Osteoblast (primary cell): ENCODE results near the gene NR1D1. TPM values are rescaled to one million over a fixed set of nuclear protein-coding genes. Genes with fewer than 3 reads are reported as not detected.
A peak's percentile ranks its signal among the peaks of the same experiment; 100 is the strongest.

Experiments
- DNase-seq: peaks from one replicate; pipeline ENCODE4 v3.0.0; 2011; ENCODE audit warnings: low spot score, mixed read lengths; ENCODE audit not compliant: insufficient read length; ENCODE audit errors: missing footprints
- H2AFZ ChIP-seq: 2 replicates; pipeline ENCODE4 v1.6.0; 2011; ENCODE audit warnings: mild to moderate bottlenecking, low read length
- H3K27ac ChIP-seq: 2 replicates; pipeline ENCODE4 v1.5.1; 2011; ENCODE audit warnings: mild to moderate bottlenecking, low read depth, low read length, moderate library complexity
- H3K27me3 ChIP-seq: 2 replicates; pipeline ENCODE4 v1.6.0; 2012; ENCODE audit warnings: mild to moderate bottlenecking, control low read depth, inconsistent platforms, low read length, moderate library complexity; ENCODE audit not compliant: insufficient read depth
- H3K36me3 ChIP-seq: 2 replicates; pipeline ENCODE4 v1.5.1; 2011; ENCODE audit warnings: mild to moderate bottlenecking, low read length, control low read depth, moderate library complexity; ENCODE audit not compliant: insufficient read depth
- H3K4me1 ChIP-seq: 2 replicates; pipeline ENCODE4 v1.5.1; 2011; ENCODE audit warnings: mild to moderate bottlenecking, low read length, control low read depth, moderate library complexity; ENCODE audit not compliant: insufficient read depth
- H3K4me2 ChIP-seq: 2 replicates; pipeline ENCODE4 v1.6.0; 2011; ENCODE audit warnings: mild to moderate bottlenecking, low read length; ENCODE audit not compliant: insufficient read depth
- H3K4me3 ChIP-seq: fragments of 200-600 bp; sonication (generic); 3 replicates; pipeline ENCODE4 v1.5.1; 2012; ENCODE audit warnings: mild to moderate bottlenecking, low read length, inconsistent platforms; ENCODE audit not compliant: insufficient read depth
- H3K79me2 ChIP-seq: 2 replicates; pipeline ENCODE4 v1.6.0; 2012; ENCODE audit warnings: mild to moderate bottlenecking, low read length, control low read depth, inconsistent platforms; ENCODE audit not compliant: insufficient read depth
- H3K9me3 ChIP-seq: 2 replicates; pipeline ENCODE4 v1.5.1; 2011; ENCODE audit warnings: low read depth, low read length, control low read depth
- H4K20me1 ChIP-seq: 2 replicates; pipeline ENCODE4 v1.6.0; 2012; ENCODE audit warnings: mild to moderate bottlenecking, low read length, control low read depth; ENCODE audit not compliant: insufficient read depth
- total RNA-seq: library from RNA; depleted of rRNA; stranded (reverse); fragments of >200 nt; gene quantifications from 2 replicates; pipeline ENCODE4 v1.2.3, GENCODE V29; 2012
- TF ChIP-seq, protein P1 (sequence below): IDR thresholded peaks from 2 replicates; pipeline ENCODE4 v1.5.1; 2011; ENCODE audit warnings: mild to moderate bottlenecking, low read depth, low read length, moderate library complexity; ENCODE audit errors: extremely low read depth

Gene NR1D1
- total RNA-seq, 1 donor, result 5.1 TPM

DNA sequence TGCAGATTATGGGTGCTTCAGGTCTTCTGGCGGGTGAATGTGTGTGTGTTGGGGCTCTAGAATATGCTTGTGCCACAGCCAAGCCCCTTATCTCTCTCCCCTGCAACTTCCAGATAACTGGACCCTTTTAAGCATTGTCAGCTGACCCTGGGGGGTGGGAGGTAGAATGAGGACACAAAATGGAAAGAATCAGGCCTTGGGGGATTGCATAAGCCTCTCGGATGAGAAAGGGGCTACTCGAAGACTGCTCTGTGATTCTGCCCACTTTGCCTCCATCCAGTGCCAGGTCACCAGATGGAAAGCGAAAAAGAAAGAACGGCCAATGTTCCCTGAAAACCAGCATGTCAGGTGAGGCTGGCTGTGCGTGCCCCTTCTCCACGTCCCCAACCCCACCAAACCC, 23.8 kb downstream of the NR1D1 start:
- Histone ChIP-seq H2AFZ (no peak overlapping the region), H3K27ac (no peak overlapping the region), H3K9me3 (no peaks in the 10 kb centered on the region), H3K27me3 (no peaks in the 10 kb centered on the region), H3K36me3 (no peaks in the 10 kb centered on the region), H3K4me1 (peaks cover 39% of the 10 kb centered on the region), H3K79me2 (peaks cover 10% of the 10 kb centered on the region), H3K4me3 (no peak overlapping the region), H4K20me1 (peaks cover 28% of the 10 kb centered on the region), H3K4me2 (no peak overlapping the region)
- DNase-seq, result no peak
- TF ChIP-seq, protein P1, sequence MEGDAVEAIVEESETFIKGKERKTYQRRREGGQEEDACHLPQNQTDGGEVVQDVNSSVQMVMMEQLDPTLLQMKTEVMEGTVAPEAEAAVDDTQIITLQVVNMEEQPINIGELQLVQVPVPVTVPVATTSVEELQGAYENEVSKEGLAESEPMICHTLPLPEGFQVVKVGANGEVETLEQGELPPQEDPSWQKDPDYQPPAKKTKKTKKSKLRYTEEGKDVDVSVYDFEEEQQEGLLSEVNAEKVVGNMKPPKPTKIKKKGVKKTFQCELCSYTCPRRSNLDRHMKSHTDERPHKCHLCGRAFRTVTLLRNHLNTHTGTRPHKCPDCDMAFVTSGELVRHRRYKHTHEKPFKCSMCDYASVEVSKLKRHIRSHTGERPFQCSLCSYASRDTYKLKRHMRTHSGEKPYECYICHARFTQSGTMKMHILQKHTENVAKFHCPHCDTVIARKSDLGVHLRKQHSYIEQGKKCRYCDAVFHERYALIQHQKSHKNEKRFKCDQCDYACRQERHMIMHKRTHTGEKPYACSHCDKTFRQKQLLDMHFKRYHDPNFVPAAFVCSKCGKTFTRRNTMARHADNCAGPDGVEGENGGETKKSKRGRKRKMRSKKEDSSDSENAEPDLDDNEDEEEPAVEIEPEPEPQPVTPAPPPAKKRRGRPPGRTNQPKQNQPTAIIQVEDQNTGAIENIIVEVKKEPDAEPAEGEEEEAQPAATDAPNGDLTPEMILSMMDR, result no peak

DNA sequence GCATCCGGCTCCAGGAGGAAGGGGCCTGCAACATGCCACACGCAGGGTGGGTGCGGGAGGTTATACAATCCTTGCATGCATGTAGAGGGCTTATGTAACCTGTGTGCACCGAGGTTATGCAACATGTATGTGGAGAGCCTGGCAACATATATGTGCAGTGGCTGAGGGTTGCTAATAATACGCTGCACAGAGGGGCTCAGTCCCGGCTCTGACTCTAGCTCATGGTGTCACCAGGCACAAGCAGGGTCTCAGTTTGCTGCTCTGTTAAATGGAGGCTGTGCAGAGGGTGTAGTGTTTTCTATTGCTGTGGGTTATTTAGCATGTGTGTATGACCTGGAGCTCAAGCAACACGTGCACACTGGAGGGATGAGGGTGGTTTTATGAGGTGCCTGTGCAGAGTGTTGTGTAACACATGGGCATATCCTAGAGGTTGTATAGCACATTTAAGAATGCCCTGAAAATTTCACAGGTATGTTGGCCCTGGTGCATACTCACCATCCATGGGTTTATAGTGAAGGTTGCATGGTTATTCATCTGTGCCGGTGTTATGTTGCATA, 24.4 kb downstream of the NR1D1 start:
- H3K79me2 ChIP-seq, result peaks cover 13% of the 10 kb centered on the region
- H3K36me3 ChIP-seq, result no peaks in the 10 kb centered on the region
- no peak overlapping the region for H3K4me3 ChIP-seq
- H2AFZ ChIP-seq, result no peak overlapping the region
- no peak overlapping the region for H3K27ac ChIP-seq
- no peak for DNase-seq
- peak overlapping the region; percentile 65 for H3K4me2 ChIP-seq
- TF ChIP-seq, protein P1, result no peak
- peaks cover 34% of the 10 kb centered on the region for H4K20me1 ChIP-seq
- H3K27me3 ChIP-seq, result no peaks in the 10 kb centered on the region
- H3K9me3 ChIP-seq, result no peaks in the 10 kb centered on the region
- H3K4me1 ChIP-seq, result peaks cover 45% of the 10 kb centered on the region

DNA sequence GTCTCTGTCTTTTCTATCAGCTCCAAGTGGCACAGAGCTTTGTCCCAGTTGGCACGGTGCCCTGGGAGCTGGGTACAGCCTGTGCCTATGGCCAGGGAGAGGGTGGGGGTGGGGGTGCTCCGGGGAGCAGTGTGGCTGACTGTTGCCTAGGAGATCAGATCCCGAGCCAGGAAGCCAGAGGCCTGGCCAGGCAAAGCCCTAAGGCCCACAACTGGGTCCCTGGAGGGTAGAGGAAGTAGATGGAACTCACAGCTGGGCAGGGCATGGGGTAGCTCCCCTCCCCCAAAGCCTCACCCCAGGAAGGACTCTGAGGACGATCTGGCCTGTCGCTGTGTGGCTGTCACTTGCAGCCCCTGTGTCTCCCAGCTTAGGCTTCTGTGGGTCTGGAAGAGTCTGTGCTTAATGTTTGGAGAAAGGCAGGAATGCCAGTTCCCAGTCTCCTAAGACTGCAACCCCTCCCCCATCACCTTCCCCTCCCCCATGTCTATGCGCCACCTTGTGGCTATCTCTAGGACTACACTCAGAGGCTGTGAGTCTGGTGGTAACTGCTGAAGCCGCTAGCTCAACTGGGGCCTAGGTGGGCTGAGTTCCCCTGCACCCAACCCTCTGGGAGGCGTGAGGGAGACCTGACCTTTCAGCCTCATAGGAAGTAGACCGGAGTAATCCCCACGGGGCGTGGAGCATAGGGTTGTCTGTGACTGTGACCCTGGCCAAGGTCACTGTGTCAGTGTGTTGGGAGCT, 25.0 kb downstream of the NR1D1 start:
- peak overlapping the region; percentile 47 for H2AFZ ChIP-seq
- H3K79me2 ChIP-seq, result peaks cover 19% of the 10 kb centered on the region
- peaks cover 51% of the 10 kb centered on the region for H3K4me1 ChIP-seq
- peak overlapping the region; percentile 43 for H3K4me3 ChIP-seq
- peak overlapping the region; percentile 65 for H3K4me2 ChIP-seq
- H3K9me3 ChIP-seq, result no peaks in the 10 kb centered on the region
- DNase-seq, result peak; percentile 94
- H3K27ac ChIP-seq, result peak overlapping the region; percentile 51
- no peaks in the 10 kb centered on the region for H3K36me3 ChIP-seq
- no peaks in the 10 kb centered on the region for H3K27me3 ChIP-seq
- TF ChIP-seq, protein P1, result peak; percentile 88
- peaks cover 40% of the 10 kb centered on the region for H4K20me1 ChIP-seq

- Histone ChIP-seq H3K4me3 (peak overlapping the region; percentile 43), H3K27me3 (no peaks in the 10 kb centered on the region), H3K79me2 (peaks cover 24% of the 10 kb centered on the region), H4K20me1 (peaks cover 43% of the 10 kb centered on the region), H3K27ac (peak overlapping the region; percentile 51), H3K9me3 (no peaks in the 10 kb centered on the region), H3K36me3 (no peaks in the 10 kb centered on the region), H3K4me1 (peaks cover 56% of the 10 kb centered on the region), H3K4me2 (peak overlapping the region; percentile 65), H2AFZ (peak overlapping the region; percentile 47)
- TF ChIP-seq, protein P1, result no peak
- peak; percentile 89 for DNase-seq
Measured at GRCh38 chr17:40074871-40075200, 25.6 kb downstream of the NR1D1 start.
